OCI-LY7 (cell line): ENCODE measurements around the gene ARMC7.

Source experiments
- EZH2phosphoT487 ChIP-seq: fragments of 200-600 bp; sonication (generic); IDR thresholded peaks from 2 replicates; pipeline ENCODE4 v1.6.1; 2018; ENCODE audit warnings: low read depth, borderline replicate concordance, mild to moderate bottlenecking, mixed run types, antibody characterized with exemption, low read length, moderate library complexity, mixed read lengths
- TF ChIP-seq, protein P1 (sequence below): fragments of 200-600 bp; sonication (generic); conservative IDR thresholded peaks from 2 replicates; pipeline ENCODE4 v1.5.1; 2014; ENCODE audit warnings: mild to moderate bottlenecking, antibody characterized with exemption, low read length, moderate library complexity, mixed read lengths

DNA sequence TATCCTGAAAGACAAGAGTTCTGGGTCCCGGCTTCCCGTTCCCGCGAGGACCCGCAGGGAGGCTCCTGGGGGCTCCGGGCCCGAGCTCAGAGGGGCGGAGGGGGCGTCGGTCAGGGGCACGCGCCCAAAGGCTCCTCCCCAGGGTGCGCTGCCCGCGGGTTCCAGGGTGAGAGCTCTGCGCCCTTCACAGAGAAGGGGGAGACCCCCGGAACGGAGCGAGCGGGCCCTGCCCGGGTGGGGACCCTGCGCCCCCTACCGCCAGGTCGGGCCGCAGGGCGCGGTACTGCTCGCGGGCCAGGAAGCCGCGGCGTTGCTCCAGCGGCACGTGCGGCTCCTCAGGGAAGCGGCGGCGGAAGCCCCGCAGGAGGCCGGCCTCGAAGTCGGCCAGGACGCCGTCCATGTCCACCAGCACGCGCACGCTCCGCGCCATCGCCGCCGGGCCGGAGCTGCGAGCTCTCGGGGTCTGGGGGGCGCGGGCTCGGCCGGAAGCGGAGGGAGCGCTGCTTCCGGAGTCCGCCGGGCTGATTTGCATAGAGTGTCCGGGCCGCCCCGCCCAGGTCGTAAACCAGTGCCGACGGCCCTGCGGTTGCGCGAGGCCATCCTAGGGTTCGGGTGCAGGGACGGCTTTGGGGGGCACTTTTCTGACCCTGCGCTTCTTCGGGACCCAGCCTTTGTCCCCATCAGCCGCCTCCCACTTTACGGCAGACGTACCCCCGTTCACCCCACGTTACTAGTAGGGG is 21.7 kb downstream of the ARMC7 start, which contains the start of gene NT5C:
- TF ChIP-seq, protein P1, sequence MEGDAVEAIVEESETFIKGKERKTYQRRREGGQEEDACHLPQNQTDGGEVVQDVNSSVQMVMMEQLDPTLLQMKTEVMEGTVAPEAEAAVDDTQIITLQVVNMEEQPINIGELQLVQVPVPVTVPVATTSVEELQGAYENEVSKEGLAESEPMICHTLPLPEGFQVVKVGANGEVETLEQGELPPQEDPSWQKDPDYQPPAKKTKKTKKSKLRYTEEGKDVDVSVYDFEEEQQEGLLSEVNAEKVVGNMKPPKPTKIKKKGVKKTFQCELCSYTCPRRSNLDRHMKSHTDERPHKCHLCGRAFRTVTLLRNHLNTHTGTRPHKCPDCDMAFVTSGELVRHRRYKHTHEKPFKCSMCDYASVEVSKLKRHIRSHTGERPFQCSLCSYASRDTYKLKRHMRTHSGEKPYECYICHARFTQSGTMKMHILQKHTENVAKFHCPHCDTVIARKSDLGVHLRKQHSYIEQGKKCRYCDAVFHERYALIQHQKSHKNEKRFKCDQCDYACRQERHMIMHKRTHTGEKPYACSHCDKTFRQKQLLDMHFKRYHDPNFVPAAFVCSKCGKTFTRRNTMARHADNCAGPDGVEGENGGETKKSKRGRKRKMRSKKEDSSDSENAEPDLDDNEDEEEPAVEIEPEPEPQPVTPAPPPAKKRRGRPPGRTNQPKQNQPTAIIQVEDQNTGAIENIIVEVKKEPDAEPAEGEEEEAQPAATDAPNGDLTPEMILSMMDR = peak; percentile 90
- TF ChIP-seq EZH2phosphoT487 = no peak
